C4-2B (cell line): ENCODE data around the gene MALAT1.

ENCODE experiments used
- H3K27ac ChIP-seq: fragments of 450-650 bp; 2 replicates; pipeline ENCODE4 v1.5.1; 2017
- ZFX ChIP-seq: fragments of 450-650 bp; IDR thresholded peaks from 2 replicates; pipeline ENCODE4 v1.6.1; 2017
- TF ChIP-seq, protein P1 (sequence below): fragments of 450-650 bp; conservative IDR thresholded peaks from 2 replicates; pipeline ENCODE4 v1.5.1; 2017; ENCODE audit warnings: mild to moderate bottlenecking

The MALAT1 gene

GRCh38 chr11:65554057-65554818 is 55.4 kb downstream of the MALAT1 start:
- TF ChIP-seq, protein P1, sequence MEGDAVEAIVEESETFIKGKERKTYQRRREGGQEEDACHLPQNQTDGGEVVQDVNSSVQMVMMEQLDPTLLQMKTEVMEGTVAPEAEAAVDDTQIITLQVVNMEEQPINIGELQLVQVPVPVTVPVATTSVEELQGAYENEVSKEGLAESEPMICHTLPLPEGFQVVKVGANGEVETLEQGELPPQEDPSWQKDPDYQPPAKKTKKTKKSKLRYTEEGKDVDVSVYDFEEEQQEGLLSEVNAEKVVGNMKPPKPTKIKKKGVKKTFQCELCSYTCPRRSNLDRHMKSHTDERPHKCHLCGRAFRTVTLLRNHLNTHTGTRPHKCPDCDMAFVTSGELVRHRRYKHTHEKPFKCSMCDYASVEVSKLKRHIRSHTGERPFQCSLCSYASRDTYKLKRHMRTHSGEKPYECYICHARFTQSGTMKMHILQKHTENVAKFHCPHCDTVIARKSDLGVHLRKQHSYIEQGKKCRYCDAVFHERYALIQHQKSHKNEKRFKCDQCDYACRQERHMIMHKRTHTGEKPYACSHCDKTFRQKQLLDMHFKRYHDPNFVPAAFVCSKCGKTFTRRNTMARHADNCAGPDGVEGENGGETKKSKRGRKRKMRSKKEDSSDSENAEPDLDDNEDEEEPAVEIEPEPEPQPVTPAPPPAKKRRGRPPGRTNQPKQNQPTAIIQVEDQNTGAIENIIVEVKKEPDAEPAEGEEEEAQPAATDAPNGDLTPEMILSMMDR, result no peak
- no peak for TF ChIP-seq ZFX
- H3K27ac ChIP-seq, result no peak overlapping the region

DNA sequence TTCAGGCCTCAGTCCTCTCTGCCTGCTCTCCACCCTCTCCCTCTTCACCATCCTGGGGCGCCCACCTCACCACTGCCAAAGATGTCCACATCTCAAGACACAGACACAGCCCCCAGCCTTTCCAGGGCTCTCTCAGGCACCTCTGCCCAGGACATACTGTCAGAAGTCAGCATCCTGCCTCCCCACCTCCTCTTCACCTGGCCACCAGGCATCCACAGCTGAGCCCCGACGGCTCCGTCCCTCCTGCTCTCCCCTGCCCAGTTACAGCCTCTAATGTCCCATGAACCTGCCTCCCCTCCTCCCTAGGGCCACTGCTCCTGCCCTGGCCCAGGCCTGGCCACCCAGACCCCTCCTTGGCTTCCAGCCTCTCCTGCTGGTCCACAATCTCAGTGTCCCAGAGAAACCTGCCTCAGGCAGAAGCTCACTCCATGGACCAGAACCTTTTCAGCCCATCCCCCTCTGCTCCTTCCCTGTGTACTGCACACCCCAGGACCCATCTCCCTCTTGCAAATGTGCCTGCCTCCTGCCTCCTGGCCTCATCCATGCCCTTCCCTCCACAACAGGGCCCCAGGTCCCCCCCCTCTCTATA is 56.1 kb downstream of the MALAT1 start:
- H3K27ac ChIP-seq, result no peak overlapping the region
- TF ChIP-seq, protein P1, result no peak
- TF ChIP-seq ZFX, result no peak

- H3K27ac ChIP-seq, result no peak overlapping the region
Observed at GRCh38 chr11:65555693-65556231, 56.9 kb downstream of the MALAT1 start.

More at GRCh38 chr11:65555693-65556231, 56.9 kb downstream of the MALAT1 start:
- TF ChIP-seq ZFX, result no peak
- TF ChIP-seq, protein P1, result no peak
